ENCODE measurements around the gene LYAR. TPM values are rescaled to one million over a fixed set of nuclear protein-coding genes. Genes with fewer than 3 reads are reported as not detected.
"Not testable (repeated sequence)": the region's sequence is repeated elsewhere in the genome, so short reads cannot be mapped to it uniquely, and the experiment has no call there.

LYAR gene
- total RNA-seq, 1 experiment from 2014 or later = 58.7 TPM

DNA sequence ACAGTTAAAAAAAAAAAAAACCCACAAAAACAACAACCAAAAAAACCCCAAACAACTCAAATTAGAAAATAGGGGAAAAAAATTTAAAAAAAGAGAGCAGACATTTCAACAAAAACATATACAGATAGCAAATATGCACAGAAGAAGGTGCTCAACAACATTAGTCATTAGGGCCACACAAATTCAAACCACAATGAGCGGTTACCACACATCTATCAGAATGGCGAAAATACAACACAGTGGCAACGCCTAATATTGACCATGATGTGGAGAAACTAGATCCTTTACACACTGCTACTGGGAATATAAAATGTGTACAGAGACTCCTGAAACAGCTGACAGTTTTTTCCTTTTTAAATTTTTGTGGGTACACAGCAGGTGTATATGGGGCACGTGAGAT, 19.4 kb downstream of the LYAR start:
- no peak for DNase-seq (ENCODE audit: low spot score)
- in situ Hi-C loops (cut with HindIII; ENCODE audit: low sequenced_read_pairs) = loop anchor here (5.0 kb wide), 1 partner anchor 97 kb away; no protein-coding TSS in a partner anchor

DNA sequence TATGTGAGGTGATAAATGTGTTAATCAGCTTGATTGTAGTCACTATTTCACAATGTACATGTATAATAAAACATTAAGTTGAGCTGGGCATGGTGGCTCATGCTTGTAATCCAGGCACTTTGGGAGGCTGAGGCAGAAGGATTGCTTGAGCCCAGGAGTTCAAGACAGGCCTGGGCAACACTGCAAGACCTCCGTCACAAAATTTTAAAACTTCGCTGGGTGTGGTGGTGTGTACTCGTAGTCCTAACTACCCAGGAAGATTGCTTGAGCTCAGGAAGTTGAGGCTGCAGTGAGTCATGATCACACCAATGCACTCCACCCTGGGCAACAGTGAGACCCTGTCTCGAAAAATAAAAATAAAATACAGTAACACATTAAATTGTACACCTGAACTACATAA, 20.1 kb downstream of the LYAR start:
- in situ Hi-C loops (cut with HindIII; ENCODE audit: low sequenced_read_pairs) = loop anchor here (5.0 kb wide), 1 partner anchor 97 kb away; no protein-coding TSS in a partner anchor
- DNase-seq (ENCODE audit: low spot score) = no peak

DNA sequence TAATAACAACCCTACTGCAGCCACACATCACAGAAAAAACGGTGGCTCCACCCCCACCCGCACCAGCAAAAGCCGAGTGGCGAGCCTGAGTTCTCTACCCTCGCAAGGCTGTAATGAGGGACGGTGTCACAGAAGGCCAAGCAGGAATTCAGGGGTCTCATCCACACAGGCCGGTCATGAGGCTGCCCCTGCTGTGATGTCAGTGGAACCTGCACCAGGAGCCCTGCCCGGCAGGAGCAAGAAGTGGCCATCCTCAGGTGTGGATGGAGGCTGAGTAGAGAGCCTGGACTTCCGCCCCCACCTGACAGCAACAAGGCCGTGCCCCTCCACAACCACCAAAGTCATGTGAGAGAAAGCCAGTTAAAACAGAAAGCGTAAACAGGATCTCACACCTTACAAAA, 20.6 kb downstream of the LYAR start:
- no peak for DNase-seq (ENCODE audit: low spot score)
- in situ Hi-C loops (cut with HindIII; ENCODE audit: low sequenced_read_pairs) = no loop called here

DNA sequence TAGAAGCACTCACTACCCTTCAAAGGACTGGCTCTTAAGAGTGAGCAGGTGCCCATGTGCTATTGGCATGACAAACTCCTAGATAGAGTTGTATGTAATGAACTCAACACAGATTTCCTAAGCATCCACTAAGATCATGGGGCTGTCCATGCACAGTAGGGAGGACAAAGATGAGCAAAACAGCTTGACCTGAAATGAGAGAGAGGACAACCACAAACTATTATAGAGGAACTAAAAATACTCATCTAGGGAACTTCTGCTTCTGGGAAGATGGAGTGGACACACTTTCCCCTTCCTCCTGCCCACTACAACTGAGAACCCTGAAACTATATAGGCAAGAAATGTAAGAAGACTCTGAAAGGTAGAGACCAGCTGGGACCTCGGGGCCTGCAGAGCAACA, 21.2 kb downstream of the LYAR start:
- DNase-seq (ENCODE audit: low spot score) = no peak
- in situ Hi-C loops (cut with HindIII; ENCODE audit: low sequenced_read_pairs) = no loop called here

DNA sequence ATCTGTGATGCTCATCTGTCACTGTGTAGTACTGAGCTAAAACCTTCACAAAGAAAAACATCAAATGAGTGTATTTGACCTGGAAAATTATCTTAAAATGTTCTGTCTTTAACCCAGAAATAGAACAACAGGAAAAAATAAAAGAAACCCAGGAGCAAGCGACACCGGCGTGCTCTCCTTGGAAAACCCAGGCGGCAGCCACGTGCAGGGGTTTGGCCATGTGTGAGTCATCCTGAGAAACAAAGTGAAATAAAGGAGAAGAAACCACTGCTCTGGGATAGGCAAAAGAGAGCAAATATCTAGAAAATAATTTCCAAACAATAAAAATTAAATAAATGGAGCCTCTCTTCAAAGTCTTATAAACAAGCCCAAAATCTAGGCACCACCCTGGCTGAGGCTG, 22.0 kb downstream of the LYAR start:
- no peak for DNase-seq (ENCODE audit: low spot score)
- in situ Hi-C loops (cut with HindIII; ENCODE audit: low sequenced_read_pairs) = no loop called here

DNA sequence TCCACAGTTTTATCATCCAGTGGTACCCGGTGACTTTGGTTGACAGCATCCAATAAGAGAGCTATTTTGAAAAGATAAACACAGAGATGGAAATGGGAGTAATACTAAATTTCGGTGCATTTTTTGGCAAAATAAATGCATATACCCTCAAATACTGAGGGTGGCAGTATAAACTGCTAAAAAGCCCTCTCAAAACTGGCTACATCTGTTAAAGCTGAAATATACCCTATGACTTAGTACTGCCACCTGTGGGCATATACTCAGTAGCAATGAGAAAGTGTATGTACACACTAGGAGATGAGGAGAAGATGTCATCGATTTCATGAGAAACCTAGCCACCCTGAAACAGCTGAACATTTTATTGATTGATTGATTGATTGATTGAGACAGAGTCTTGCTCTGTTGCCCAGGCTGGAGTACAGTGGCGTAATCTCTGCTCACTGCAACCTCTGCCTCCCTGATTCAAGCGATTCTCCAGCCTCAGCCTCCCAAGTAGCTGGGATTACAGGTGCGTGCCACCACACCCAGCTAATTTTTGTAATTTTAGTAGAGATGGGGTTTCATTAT, 29.7 kb downstream of the LYAR start:
- DNase-seq (ENCODE audit: low spot score) = peak; percentile 13
- in situ Hi-C loops (cut with HindIII; ENCODE audit: low sequenced_read_pairs) = no loop called here

DNA sequence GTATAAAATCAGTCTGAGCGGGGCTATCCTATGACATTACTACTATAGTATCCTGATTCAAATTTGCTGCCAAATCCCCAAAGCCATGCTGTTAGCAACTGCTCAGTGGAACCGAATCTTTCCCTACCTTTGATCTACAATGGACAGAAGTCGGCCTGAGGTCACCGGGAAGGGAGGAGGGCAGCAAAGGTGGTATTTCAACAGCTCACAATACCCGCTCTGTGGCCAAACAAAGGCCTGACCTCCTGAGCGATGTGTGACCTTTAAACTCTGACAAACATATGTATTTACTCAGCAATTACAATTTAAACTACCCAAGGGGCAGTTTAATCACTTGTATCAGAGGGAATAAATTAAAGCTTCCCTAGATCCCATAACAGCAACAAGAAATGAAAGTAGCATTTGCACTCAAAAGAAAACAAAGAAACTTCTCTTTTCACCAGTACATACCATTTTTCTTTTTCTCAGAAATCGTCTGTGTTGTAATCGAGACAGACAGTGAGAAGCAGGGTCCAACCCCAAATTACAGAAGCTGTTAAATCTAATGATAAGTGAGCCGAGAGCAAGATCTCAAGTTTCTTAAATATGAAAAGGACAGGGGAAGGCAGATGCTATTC, 30.4 kb downstream of the LYAR start:
- DNase-seq (ENCODE audit: low spot score) = no peak
- in situ Hi-C loops (cut with HindIII; ENCODE audit: low sequenced_read_pairs) = no loop called here

DNA sequence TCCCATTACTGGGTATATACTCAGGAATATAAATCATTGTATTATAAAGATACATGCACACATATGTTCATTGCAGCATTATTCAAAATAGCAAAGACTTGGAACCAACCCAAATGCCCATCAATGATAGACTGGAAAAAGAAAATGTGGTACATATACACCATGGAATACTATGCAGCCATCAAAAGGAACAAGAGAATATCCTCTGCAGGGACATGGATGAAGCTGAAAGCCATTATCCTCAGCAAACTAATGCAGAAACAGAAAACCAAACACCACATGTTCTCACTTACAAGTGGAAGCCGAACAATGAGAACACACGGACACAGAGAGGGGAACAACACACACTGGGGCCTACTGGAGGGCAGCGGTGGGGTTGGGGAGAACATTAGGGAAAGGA, 32.2 kb downstream of the LYAR start:
- DNase-seq (ENCODE audit: low spot score); in situ Hi-C loops (cut with HindIII; ENCODE audit: low sequenced_read_pairs): not testable (repeated sequence)

DNA sequence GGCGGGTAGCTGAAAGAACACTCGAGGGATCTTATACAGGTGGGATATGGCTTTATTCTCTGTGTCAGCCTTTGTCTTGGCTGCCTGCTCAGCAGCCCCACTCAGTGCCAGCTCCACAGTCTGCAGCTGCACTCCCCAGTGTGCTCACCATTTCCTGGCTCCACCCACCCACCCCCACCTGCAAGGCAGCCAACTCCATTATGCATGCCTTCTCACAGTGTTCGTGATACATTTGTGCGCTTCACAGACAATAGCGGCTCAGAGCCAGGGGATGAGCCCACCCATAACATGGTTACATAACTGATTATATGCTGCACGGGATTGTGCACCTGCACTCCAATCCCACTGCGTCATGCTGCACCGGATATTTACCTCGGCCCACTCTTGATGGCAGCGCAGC, 33.2 kb downstream of the LYAR start:
- DNase-seq (ENCODE audit: low spot score) = no peak
- in situ Hi-C loops (cut with HindIII; ENCODE audit: low sequenced_read_pairs) = no loop called here

DNA sequence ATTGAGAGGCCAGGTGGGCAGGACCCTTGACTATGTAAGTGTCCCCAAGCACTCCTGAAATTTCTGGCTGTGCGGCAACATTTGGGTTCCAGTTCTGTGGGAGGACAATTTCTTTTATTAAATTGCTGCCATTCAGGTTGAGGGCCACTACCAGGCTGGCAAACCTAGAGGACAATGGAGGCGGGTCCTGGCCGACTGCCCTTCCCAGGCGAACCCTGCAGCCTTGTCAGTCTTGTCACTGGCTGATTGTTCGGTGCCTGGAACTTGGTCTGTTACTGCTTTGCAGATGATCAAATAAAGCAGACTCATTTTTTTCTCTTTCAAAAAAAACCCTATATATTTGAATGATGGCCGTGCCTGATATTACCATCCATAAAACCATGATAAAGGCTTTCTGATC, 35.3 kb downstream of the LYAR start:
- in situ Hi-C loops (cut with HindIII; ENCODE audit: low sequenced_read_pairs) = no loop called here
- peak; percentile 2 for DNase-seq (ENCODE audit: low spot score)

DNA sequence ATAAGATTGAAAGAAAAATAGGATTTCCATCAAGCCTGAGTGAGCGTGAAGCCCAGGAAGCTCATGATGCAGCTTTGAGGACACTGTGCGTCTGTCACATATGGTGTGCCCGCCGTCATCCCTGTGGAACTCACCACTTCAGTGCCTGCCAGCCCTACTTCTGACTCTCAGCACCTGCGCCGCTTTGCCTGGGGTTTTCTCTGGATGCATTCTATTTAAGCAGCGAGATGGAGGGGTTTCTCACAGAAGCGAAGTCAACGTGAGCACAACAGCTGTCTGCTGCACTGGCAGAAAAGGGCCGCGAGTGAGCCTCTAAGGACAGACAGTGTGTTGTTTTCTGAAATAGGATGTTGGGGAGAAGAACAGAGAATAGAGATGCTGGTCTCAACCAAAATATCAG, 35.8 kb downstream of the LYAR start:
- DNase-seq (ENCODE audit: low spot score) = peak; percentile 5
- in situ Hi-C loops (cut with HindIII; ENCODE audit: low sequenced_read_pairs) = no loop called here

DNA sequence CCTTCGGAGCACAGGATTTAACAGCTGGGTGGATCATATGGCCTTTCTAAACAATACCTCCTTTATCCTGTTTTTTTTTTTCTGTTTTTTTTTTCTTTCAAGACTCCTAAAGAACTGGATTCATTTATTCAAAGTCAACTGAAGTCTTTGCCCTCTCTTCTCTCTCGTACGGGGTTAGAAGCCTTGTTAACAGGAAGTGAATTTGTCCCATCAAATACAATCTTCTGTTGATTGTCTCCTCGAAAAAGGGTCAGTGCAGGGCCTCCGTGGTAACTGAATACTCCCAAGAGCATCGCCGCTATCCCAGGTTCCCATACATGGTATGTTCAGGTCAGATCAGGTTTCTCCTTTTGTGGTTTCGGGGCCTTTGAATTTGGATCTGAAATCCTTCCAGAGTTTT, 40.1 kb downstream of the LYAR start:
- in situ Hi-C loops (cut with HindIII; ENCODE audit: low sequenced_read_pairs) = no loop called here
- no peak for DNase-seq (ENCODE audit: low spot score)

DNA sequence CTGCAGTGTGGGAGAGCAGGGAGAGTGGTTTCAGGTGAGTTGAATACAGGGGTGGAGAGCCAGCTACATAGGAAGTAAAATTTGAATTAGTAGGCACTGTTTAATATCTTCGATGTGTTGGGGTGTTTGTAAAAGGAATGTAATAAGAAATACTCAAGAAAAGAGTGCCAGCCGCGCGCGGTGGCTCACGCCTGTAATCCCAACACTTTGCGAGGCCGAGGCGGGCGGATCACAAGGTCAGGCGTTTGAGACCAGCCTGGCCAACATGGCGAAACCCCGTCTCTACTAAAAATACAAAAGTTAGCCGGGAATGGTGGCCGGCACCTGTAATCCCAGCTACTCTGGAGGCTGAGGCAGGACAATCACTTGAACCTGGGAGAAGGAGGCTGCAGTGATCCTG, 40.6 kb downstream of the LYAR start:
- in situ Hi-C loops (cut with HindIII; ENCODE audit: low sequenced_read_pairs); DNase-seq (ENCODE audit: low spot score): not testable (repeated sequence)

DNA sequence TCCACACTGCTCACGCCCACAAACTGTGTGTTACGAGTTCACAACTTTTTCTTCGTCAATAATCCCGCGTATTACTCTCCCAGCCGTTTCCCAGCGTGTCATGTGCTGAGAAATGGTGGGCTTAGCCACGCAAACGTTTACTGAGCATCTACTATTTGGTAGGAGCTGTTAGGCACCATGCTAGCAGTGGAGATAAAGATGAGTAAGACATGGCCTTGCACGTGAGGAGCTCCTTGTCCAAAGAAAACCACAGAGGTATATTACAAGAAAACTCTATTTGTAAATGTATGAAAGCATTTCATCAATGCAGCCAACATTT, 41.1 kb downstream of the LYAR start:
- in situ Hi-C loops (cut with HindIII; ENCODE audit: low sequenced_read_pairs) = no loop called here
- peak; percentile 4 for DNase-seq (ENCODE audit: low spot score)

DNA sequence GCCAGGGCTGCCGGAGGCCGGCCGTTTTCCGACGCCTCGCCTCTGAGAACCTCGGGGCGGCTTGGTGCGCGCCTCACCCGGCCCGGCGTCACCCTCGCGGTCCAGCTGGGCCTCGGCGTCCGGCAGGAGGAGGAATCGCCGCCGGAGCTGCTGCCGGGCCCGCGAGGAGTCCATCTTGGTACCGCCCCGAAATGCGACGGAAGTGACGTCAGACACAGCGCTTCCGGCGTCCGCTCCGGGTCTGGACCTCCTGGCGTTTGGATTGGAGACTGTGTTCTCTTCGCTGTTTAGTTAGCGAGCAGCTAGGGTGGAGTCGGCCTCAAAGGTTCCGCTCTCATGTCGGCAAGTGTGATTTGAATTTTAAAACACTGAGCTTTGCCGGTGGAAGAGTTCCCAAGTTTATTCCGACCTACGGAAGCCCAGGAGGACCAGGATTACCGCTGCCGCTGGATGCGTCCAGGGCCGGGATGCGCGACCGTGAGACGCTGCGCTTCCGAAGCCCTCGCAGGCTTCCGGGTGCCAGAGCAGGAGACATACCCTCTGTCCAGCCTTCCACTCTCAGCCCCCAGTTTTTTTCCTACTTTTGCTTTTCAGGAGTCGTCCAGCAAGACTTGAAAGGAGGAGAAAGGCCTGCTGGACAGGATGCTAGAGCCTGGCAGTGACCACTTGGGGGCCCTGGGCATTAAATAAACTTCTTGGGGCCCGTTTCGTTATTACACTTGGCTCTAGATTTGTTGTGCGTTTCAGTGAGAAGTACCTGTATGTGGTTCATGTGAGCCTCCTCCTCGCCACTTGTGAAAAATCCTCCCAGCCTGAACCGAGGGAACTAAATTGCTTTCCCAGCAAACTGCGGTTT, 41.7 kb downstream of the LYAR start, which contains the start of gene TMEM128:
TMEM128 (minus strand) TSS at position 195 of the 856 bp plus-strand sequence; CDS start at position 174, 21 bp downstream.
- in situ Hi-C loops (cut with HindIII; ENCODE audit: low sequenced_read_pairs) = no loop called here
- peak; percentile 93 for DNase-seq (ENCODE audit: low spot score)

DNA sequence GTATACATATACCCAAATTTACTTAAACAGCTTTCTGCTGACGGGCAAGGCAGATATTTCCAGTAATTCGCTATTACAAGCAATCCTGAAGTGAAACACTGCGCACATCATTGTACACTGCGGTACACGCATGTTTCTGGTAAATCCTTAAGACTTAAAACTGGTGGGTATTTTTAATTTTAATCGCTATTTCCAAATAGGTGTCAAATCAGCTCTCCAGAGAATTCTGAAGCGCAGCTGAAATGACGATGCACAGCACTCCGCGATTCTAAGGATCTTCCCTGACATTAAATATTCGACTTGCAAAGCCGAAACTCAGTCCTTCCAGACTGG, 42.3 kb downstream of the LYAR start:
- in situ Hi-C loops (cut with HindIII; ENCODE audit: low sequenced_read_pairs) = no loop called here
- DNase-seq (ENCODE audit: low spot score) = no peak

DNA sequence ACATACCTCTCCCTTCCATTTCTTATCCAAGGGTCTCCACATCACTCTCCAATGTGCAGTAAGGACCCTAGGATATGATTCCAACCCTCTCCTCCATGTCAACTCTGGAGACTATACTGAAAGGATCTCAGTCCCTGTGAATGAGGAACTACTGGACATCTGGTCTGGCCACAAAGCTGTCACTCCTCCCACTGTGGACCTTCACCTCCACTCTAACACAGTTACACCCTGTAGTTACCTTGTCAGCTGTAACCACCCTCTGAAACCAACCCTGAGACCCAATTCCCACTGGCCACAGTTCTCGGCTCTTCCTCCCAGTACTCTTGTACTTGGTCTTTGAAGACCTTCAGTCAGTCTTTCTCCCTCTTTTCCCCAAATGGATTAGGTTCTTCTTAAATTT, 44.8 kb downstream of the LYAR start:
- in situ Hi-C loops (cut with HindIII; ENCODE audit: low sequenced_read_pairs) = no loop called here
- no peak for DNase-seq (ENCODE audit: low spot score)

DNA sequence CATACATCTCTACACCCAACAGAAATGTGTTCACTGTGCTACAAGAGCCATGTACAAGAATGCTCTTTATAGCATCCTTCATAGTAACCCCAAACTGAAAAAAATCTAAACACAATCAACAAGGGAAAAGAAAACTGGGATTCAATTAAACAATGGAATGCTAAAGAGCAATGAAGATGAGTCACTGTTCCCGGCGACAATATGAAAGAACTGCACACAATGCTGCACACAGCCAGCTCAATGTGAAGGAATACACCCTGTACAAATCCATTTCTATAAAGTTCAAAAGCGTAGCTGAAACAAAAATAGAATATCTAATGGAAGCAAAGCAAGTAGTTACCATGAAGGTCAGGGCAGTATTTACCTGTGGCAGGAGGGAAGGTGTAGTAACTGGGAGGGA, 50.4 kb downstream of the LYAR start:
- in situ Hi-C loops (cut with HindIII; ENCODE audit: low sequenced_read_pairs); DNase-seq (ENCODE audit: low spot score): not testable (repeated sequence)

DNA sequence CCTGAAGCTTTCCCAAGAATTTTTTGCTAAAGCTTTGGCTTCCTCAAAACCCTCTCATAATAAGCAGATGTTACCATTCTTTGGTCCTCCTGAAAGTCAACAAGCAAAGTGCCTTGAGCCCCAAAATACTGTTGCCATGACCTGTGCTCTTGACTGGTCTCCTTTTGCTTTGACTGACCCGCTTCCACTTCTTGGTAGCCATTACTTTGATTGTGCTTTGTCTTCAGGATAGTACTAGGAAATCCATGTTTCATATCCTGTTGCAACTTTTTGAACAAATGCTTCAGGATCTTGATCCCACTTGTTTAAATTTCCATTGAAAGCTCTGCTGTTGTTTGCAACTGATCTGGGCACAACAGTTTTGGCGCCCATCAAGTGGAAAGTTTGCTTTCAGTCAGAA, 56.3 kb downstream of the LYAR start:
- DNase-seq (ENCODE audit: low spot score) = no peak
- in situ Hi-C loops (cut with HindIII; ENCODE audit: low sequenced_read_pairs) = no loop called here

DNA sequence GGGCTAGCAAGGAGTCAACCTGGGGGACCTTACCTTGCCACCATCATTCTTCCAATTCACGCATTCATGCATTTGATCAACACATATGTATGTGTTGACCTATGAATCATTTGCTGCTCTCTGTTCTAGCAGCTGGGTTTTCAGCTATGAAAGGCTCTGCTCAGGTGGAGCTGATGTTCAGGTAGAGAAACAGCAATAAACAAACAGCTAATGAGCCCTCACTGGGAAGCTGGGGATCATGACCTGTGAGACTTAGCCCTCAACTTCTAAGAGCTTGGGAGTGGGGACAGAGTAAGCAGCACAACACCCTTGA, 61.6 kb downstream of the LYAR start:
- in situ Hi-C loops (cut with HindIII; ENCODE audit: low sequenced_read_pairs) = no loop called here
- no peak for DNase-seq (ENCODE audit: low spot score)

Measured in G401 (cell line).